ENCODE measurements around the gene CAPN1.
"Not testable (repeated sequence)": the region's sequence is repeated elsewhere in the genome, so short reads cannot be mapped to it uniquely, and the experiment has no call there.

CAPN1 gene

DNA sequence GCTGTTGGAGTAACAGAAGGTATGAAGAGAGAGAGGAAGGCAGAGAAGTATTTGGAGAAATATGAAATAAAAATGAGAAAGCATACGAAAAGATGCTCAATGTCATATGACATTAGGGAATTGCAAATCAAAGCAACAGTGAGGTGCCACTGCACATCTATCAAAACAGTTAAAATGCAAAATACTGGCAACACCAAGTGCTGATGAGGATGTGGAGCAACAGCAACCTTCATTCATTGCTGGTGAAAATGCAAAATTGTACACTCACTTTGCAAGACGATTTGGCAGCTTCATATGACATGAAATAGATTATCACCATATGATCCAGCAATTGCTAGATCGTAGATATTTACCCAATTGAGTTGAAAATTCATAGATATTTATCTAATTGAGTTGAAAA lies 21.1 kb upstream of the CAPN1 start:
- DNase-seq: no peak

DNA sequence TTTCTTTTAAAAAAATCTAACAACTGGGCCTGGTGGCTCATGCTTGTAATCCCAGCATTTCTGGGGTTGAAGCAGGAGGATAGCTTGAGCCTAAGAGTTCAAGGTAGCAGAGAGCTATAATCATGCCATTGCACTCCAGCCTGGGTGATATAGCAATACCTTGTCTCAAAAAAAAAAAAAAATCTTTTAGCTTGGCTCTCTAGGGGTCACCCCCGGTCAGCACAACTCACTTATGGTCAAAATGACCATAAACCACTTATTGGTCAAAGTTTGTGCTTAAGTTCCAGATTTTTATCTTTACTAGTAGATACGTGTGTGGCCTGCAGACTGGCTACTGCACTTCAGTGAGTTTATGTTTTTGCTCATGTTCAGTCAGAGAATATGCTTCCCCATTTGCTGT lies 18.0 kb upstream of the CAPN1 start:
- DNase-seq: no peak

DNA sequence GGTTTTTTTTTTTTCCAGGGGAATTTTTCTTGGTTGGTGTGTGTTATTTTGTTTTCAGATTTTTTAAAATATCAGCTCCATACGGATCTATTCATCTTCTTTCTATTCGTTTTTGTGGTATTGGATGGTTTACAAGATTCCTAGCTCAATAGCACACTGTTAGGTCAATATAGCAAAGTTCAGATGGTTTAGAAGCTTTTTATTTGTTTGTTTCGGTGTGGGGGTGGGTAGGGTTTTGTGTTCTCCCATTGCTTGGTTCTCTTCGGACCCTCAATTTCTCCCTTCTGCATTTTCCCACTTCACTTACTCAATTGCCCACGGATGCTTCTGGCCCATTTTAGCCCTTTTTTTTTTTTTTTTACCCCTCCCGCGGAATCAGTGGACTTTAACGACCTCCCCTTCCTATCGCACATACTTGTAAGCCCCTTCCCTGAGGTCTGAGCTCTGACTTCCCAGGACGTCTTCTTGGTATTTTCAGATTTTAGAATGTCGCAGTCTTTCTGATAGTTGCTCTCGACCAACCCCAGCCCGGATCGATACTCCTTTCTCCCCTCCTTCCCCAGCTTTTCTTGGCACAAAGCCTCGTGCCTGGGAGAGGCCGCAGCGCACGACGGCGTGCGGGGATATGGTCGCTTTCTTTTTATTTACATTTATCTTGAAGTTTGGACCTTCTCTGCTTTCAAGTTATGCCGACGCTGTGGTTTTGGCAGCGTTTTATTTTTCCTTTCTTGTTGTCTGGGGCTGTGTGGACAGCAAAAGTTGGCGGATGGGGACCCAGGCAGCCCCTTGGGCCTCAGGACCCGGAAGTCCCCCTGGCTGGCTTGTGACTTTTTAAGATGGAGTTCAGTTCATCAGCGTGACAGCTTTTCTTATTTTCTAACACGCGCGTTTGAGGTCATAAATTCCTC lies 16.1 kb upstream of the CAPN1 start:
- no peak for DNase-seq

DNA sequence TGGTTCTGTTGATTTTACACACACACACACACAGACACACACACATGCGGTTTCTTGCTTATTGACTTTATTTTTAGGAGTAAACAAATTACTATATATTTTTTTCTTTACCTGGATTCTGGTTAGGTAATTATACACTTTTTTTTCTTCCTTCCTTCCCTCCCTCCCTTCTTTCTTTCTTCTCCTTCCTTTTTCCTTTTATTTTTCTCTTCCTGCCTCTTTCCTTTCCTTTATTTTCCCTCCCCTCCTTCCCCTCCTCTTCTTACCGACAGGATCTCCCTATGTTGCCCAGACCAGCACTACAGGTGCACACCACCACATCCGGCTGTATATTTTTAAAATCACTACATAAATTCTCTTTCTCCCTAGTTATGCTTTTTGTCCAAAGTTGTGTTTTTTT lies 14.8 kb upstream of the CAPN1 start:
- no peak for DNase-seq

DNA sequence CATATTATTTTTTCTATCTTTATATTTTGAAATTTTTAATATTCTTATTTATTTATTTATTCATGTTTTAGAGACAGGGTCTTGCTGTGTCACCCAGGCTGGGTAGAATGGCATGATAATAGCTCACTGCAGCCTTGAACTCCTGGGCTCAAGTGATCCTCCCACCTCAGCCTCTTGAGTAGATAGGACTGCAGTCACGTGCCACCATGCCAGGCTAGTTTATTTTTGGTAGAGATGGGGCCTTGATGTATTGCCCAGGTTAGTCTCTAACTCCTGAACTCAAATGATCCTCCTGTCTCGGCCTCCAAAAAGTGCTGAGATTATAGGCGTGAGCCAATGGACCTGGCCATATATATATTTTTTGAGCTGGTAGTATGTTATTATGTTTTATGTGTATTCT lies 14.1 kb upstream of the CAPN1 start:
- no peak for DNase-seq

DNA sequence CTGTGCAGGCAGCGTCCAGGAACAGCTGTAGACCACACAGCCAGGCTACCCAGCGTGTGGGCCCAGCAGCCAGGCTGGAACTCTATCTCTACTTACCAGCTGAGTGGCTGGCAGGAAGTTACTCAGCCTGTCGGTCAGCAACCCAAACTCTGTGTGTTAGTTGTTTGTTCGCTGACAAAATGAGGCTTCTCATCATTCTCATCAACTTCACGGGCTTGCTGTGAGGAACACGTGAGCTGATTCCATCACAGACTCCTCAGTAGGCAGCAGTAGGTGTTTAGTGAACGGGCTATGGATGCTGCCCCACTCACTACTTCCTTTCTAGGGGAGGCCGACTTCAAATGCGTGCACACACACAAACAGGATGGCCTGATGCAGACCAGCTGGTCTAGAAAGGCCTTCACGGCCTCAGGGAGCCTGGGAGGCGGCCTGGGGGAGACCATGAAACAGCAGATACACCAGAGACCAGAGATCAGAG lies 12.5 kb upstream of the CAPN1 start:
- no peak for DNase-seq

DNA sequence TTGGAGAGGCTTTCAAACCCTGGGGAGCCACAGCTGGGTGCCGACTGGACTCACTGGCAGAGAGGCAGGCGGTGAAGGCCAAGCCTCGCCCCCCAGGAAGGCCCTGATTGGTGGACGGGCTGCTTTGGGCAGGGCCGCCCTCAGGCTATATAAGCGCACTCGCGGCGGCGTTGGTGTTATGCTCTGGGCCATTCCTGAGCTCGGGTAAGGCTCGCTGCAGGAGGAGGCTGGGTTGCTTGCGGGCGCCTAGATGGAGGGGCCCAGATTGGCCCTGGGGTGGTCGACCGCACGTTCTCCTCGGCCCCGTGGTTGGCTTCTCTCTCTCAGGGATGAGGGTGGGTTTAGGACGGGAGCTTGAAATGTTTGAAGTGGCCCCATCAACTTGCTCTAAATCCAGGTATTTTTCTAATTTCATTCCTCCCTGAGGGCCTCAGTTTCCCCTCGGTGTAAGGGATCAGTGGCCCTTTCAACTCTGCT lies 11.6 kb upstream of the CAPN1 start, which contains the start of gene SPDYC:
Gene SPDYC (plus strand): TSS at position 176 of the 477 bp plus-strand sequence. CDS start 1,125 bp downstream, outside the sequence.
- no peak for DNase-seq

DNA sequence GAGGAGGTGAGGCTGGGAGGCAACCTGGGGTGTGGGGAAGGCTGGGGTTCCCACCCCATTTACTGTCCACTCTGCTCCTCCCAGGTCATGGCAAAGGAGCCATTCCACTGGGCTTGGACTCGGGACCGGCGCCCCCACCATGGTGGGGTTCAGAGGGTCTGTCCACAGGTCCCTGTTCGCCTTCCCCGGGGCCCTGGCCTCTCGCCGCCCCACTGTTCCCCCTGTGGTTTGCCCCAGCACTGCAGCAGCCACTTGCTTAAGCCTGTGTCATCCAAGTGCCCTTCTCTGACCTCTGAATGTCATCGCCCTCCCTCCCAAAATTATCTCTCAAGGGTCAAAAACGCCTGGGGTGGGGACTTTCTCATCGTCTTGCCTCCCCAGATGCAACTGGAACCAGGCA lies 9.1 kb upstream of the CAPN1 start:
- no peak for DNase-seq

DNA sequence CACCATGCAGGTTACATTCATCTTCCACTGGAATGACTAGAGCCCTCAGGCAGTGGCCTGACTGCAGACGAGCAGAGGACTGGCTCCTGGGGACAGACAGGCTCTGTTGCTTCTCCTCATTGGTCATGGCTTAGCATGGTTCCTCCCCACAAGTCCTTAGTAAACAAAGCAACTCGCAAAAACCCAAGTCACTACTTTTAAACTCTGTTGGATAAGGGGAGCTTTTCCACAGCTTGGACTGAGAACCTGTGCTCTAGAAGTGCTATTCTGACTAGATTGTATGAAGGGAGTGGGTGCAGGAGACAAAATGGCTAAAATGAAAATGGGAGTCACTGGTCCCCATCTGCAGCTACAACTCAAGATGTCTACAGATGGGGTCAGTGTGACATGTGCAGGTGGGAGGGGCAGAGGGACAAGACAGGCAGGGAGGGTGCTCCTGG lies 7.1 kb upstream of the CAPN1 start:
- not testable (repeated sequence) for DNase-seq

DNA sequence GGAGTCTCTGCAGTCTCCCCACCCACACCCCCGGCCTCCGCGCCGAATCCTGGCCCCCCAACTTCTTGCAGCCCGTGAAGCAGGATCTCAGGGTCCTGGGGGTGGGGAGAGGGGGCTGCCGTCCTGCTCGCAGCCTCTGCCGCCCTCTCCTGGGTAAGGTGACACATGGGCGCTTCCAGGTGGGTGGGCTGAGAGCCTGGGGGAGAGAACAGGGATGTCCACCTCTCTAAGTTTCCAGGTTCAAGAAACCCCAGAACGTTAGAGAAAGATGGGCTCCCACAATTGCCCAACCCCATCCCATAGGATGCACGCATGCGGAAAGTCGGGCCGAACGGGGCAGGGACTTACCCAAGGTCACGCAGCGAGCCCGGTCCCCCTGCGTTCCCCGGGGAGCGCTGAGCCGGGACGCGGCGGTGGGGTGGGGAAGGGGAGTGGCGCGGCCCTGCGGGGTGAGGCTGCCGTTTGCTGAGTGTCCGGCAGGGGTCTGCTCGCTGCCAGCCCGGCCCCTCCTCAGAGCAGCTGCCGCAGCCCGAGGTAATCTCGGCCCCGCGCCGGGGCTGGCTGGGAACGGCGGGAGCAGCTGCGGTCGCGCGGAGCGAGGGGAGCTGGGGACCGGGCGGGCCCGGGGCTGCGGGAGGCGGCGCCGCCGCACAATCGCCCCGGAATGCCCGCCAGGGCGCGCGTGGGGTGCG lies 705 bp upstream of the CAPN1 start:
- DNase-seq: peak; percentile 71

DNA sequence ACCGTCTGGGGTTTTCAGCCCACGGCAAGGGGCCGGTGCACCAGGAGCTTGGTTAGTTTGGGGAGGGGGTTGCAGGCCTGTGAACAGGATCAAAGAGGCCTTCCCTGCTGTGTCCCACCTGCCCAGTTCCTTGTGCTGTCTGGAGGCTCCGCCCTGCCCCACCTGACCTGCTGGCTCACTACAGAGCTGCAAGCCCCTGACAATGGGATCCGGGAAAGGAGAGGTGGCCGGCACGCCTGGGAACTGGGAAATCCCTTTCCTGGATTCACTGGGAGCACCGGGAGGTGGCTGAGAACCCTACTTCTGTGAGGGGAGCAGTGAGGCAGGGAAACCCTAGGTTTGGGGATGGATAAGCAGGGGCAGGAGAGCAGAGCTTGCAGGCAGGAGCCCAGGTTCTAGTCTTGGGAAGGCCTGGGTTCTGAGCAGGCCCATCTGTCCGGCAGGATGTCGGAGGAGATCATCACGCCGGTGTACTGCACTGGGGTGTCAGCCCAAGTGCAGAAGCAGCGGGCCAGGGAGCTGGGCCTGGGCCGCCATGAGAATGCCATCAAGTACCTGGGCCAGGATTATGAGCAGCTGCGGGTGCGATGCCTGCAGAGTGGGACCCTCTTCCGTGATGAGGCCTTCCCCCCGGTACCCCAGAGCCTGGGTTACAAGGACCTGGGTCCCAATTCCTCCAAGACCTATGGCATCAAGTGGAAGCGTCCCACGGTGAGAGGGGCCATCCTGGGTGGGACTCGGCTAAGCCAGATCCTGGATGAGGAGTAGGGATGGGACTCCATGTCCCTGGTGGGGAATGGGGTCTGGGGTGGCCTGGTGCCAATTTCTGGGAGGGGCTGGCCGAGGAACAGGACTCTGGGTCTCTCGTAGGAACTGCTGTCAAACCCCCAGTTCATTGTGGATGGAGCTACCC lies 786 bp downstream of the CAPN1 start:
- no peak for DNase-seq

DNA sequence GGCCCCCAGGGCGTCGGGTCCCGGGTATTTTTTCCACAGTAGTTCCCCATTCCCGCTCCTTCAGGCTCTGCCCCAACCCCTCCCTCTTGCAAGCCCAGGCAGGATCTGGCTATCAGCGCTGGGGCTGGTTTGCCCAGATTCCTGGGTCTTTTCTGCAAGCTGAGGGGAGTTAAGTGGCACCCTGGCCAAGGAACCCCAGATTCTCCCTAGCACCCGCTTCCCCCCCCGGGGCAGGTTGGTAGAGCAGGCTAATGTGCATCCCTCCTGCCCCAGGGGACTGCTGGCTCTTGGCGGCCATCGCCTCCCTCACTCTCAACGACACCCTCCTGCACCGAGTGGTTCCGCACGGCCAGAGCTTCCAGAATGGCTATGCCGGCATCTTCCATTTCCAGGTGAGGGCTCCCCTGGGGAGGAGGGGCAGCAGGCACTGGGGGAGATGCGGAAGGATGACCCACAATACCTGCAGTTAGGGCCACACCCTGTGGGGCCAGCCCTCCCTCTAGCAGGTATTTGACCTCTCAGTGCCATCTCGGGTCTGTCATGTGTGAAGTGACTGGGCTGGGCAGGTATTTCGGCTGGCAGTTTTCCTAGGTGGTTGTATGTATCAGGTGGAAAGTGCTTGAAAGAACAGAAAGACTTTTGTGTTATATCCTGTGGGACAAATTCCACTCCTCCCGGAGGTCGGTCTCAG lies 1.6 kb downstream of the CAPN1 start:
- DNase-seq: no peak

DNA sequence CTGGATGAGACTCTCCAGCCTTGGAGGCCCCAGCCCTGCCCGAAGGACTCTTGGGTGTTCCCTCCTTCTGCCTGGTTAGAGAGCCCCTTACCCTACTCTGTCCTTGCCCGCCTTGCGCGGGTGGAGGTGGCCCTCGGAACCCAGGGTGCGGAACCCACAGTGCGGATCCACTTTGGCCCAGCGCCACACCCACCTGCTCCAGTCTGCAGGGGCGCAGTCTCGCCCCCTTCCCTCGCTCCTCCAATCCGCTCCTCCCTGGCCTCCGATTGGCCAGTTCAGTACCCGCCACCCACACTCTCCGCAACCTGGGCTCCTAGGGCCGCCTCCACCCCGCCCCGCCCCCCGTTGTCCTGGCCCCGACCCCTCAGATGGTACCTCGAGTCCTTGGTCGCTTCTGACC lies 2.4 kb downstream of the CAPN1 start:
- no peak for DNase-seq

DNA sequence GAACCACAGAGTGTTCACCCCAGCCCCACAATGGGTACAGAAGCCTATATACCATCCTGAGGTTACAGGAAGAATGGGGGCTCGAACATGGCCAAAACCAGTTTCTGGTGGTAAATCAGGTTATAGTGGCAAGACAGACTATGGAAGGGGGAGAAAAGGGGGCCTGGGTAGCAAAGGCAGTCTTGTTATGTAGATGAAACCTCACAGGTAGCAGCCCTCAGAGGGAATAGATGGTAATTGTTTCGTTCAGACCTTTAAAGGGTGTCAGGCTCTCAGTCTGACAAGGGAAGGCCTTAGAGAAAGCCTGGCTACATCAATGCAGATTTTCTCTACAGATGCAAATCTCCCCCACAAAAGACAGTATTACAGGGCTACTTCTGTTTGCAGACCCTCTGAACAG lies 3.4 kb downstream of the CAPN1 start:
- DNase-seq: no peak

DNA sequence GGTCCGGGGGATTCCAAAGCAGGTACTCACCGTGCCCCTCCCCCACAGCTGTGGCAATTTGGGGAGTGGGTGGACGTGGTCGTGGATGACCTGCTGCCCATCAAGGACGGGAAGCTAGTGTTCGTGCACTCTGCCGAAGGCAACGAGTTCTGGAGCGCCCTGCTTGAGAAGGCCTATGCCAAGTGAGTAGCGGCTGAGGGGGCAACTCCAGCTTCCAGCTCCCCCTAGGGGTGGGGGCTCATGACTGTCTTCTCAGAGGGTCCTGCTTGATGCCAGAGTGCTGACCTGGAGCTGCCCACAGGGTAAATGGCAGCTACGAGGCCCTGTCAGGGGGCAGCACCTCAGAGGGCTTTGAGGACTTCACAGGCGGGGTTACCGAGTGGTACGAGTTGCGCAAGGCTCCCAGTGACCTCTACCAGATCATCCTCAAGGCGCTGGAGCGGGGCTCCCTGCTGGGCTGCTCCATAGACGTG lies 4.2 kb downstream of the CAPN1 start:
- DNase-seq: no peak

DNA sequence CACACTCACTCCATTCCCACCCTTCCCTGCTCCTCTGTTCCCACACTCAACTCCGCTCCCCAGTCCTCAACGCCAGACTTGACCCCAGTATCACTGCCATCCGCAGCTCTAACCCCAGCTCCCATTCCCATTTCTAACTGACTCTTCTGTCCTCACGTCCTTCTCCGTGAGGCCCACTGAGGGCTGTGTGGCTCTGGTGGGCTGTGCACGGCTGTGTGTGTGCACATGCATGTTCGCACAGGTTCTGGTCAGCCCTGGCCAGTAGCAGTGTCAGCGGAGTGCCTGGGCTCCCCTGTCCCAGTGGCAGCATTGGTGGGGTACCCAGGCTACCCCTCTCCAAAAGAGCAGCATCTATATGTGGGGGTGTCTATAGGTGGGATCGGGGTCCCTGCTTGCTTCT lies 5.0 kb downstream of the CAPN1 start:
- DNase-seq: no peak

DNA sequence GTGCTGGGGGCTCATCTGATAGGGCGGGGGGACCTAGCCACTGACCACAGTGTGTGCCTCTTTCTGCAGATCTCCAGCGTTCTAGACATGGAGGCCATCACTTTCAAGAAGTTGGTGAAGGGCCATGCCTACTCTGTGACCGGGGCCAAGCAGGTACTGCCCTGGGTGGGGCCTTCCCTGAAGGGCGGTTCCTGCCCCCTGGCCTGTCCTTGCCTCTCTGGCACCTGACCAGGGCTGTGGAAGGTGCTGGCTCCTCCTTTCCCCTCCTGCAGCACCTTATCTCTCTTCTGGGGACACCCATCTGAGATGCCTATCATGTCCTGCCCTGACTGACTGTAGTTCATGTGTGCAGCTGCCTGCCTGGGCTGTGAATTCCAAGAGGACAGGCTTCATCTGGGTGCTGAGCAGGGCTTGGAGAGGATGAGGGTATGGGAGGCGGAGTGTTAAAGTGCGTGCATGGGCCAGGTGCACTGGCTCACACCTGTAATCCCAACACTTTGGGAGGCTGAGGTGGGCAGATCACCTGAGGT lies 5.5 kb downstream of the CAPN1 start:
- DNase-seq: no peak

DNA sequence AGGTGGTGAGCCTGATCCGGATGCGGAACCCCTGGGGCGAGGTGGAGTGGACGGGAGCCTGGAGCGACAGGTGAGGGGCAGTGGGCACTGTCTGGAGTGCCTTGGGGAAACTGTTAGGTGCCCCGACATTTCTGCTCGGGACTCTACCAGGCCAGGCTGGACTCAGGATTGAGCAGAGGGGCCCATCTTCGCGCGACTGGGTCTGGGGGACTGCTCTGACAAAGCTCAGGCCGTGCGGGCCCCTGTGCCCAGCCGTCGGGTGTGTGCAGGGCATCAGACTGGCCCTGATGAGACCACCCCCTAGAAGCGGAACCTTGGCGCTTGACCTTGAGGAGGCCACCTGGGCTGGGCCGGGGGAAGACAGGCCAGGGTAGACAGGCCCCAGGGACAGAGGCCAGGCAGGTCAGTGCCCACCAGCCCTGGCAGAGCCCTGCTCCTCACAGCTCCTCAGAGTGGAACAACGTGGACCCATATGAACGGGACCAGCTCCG lies 6.3 kb downstream of the CAPN1 start:
- DNase-seq: no peak

DNA sequence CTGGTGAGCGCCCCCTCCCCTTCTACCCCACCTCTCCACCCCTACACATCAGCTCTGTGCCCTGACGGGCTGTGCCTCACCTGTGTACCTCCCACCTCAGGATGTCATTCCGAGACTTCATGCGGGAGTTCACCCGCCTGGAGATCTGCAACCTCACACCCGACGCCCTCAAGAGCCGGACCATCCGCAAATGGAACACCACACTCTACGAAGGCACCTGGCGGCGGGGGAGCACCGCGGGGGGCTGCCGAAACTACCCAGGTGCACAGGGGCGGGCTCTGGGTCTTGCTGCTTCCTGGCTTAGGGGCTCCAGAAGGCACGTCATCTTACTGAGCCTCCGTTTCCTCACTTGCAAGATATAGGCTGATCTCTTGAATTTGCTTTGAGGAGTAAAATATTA lies 6.8 kb downstream of the CAPN1 start:
- no peak for DNase-seq

DNA sequence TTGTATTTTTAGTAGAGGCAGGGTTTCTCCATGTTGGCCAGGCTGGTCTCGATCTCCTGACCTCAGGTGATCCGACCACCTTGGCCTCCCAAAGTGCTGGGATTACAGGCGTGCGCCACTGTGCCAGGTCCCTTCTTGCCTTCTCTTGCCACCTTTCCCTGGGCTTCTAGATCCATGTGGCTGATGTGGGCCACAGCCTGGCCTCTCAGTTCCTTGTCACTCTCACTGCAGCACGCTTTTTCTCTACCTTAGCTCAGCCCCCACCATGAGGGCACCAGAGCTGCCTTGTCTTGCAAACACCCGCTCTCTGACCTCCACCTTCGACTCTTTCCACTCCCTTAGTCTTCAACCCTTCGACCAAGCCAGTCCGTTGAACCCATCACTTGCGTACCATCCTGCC lies 7.5 kb downstream of the CAPN1 start:
- DNase-seq: no peak

DNA sequence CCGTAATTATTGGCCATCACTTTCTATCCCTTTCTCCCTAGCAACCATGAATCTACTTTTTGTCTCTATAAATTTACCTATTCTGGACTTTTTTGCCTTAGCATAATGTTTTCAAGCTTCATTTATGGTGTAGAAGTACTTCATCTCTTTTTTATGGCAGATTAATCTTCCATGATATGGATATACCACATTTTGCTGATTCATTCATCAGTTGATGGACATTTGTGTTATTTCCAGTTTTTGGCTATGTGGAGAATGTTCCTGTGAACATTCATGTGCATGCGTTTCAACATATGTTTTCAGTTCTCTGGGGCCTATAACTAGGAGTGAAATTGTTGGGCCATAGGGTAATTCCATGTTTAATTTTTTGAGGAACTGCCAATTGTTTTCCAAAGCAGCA lies 12.8 kb downstream of the CAPN1 start:
- DNase-seq: no peak

DNA sequence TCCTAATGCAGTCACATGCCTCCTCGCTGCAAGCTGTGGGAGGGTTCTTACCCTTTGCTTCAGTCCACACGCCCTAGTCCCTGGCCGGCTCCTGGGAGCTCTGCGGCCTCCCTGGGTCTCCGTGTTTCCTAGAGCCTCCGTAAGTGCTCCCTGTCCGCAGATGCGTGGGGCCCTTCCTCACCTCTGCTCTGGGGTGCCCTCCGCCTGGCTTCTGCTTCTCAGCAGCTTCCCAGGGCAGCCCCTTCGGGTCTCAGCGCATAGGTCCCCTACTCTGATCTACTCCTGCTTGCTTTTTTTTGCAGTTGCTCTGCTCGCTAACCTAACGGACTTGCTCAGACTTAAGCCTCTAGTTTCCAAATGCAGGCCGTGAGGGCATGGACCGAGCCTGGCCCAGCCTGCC lies 22.4 kb downstream of the CAPN1 start:
- no peak for DNase-seq

Data from suppressor macrophage treated with lipopolysaccharide for 4 hours (primary cell).